Endothelial cell of umbilical vein (primary cell): ENCODE measurements around the gene CACNG4. TPM values are rescaled to one million over a fixed set of nuclear protein-coding genes. Genes with fewer than 3 reads are reported as not detected.

Source experiments
- BruUV-seq: library from RNA; stranded (reverse); fragments of 400-500 nt; replicated peaks from 2 replicates; lab custom pipeline; 2021; lab: Mats Ljungman, UMichigan
- CTCF ChIA-PET: fragments of 300-600, 350-600 bp; sonication (Branson Sonifier 250); formaldehyde crosslinking; loops from one replicate; lab custom pipeline; 2021; ENCODE audit warnings: antibody characterized with exemption, inconsistent platforms; lab: Charles Lee
- POLR2A ChIA-PET: fragments of 300-600, 350-600 bp; sonication (Branson Sonifier 250); formaldehyde crosslinking; loops from one replicate; lab custom pipeline; 2021; ENCODE audit warnings: antibody characterized with exemption, inconsistent platforms; lab: Charles Lee
- DNase-seq: peaks from one replicate; pipeline ENCODE4 v3.0.0-alpha.2; 2011; ENCODE audit warnings: low read depth, low spot score
- FAIRE-seq: peaks from 2 replicates; lab custom pipeline; 2011; peaks lifted over from hg19 to GRCh38; lab: Jason Lieb, UNC
- H2AFZ ChIP-seq: 2 replicates; pipeline ENCODE4 v1.6.0; 2012; ENCODE audit warnings: low read depth, low read length, control low read depth, inconsistent platforms
- H3K27ac ChIP-seq: 2 replicates; pipeline ENCODE4 v1.5.1; 2011; ENCODE audit warnings: low read depth, mild to moderate bottlenecking, control low read depth, low read length, moderate library complexity; ENCODE audit not compliant: insufficient read depth
- H3K27me3 ChIP-seq, 2 experiments: 2 replicates each; pipeline versions ENCODE4 v1.6.0 to v1.6.1; 2011; ENCODE audit warnings: low read length in 2 of 2, mixed read lengths in 1 of 2; ENCODE audit not compliant: control insufficient read depth in 2 of 2, insufficient read depth in 2 of 2
- H3K36me3 ChIP-seq, 2 experiments: 2 replicates in 1 of 2; 3 replicates in 1 of 2; pipeline ENCODE4 v1.5.1; 2011; ENCODE audit warnings: low read length in 2 of 2, mild to moderate bottlenecking in 1 of 2, moderate library complexity in 1 of 2; ENCODE audit not compliant: control insufficient read depth in 2 of 2, insufficient read depth in 2 of 2; ENCODE audit errors: extremely low read depth in 1 of 2
- H3K4me1 ChIP-seq: 3 replicates; pipeline ENCODE4 v1.5.1; 2011; ENCODE audit warnings: mild to moderate bottlenecking, low read length; ENCODE audit not compliant: control insufficient read depth, insufficient read depth; ENCODE audit errors: extremely low read depth
- H3K4me2 ChIP-seq: 2 replicates; pipeline ENCODE4 v1.6.1; 2011; ENCODE audit warnings: low read length, control low read depth, mixed read lengths; ENCODE audit not compliant: insufficient read depth
- H3K4me3 ChIP-seq, 3 experiments: fragments of 200-600 bp in 1 of 3; sonication (generic), shearing (Covaris generic) in 1 of 3; replicated peaks in 1 of 3; 2 replicates each; pipeline ENCODE4 v1.5.1; 2011 to 2016; ENCODE audit warnings: control low read depth in 3 of 3, low read length in 3 of 3, mild to moderate bottlenecking in 2 of 3, inconsistent platforms in 1 of 3, low read depth in 1 of 3, moderate library complexity in 1 of 3; ENCODE audit not compliant: insufficient read depth in 1 of 3
- H3K79me2 ChIP-seq: 2 replicates; pipeline ENCODE4 v1.6.0; 2012; ENCODE audit warnings: low read length, inconsistent platforms; ENCODE audit not compliant: control insufficient read depth, insufficient read depth
- H3K9ac ChIP-seq: replicated peaks from 2 replicates; pipeline ENCODE3; 2011; ENCODE audit warnings: low read length, control low read depth; ENCODE audit not compliant: insufficient read depth; ENCODE audit errors: extremely low read depth
- H3K9me1 ChIP-seq: replicated peaks from 3 replicates; pipeline ENCODE4 v1.6.0; 2011; ENCODE audit warnings: mild to moderate bottlenecking, low read length; ENCODE audit not compliant: control insufficient read depth, insufficient read depth; ENCODE audit errors: extremely low read depth
- H3K9me3 ChIP-seq: replicated peaks from 2 replicates; pipeline ENCODE4 v1.5.1; 2012; ENCODE audit warnings: low read length, inconsistent platforms; ENCODE audit not compliant: control insufficient read depth, insufficient read depth
- H4K20me1 ChIP-seq: replicated peaks from 2 replicates; pipeline ENCODE3; 2011; ENCODE audit warnings: mild to moderate bottlenecking, low read length; ENCODE audit not compliant: control insufficient read depth, insufficient read depth; ENCODE audit errors: extremely low read depth
- FOS ChIP-seq: IDR thresholded peaks from 2 replicates; pipeline ENCODE4 v1.6.1; 2011; ENCODE audit warnings: mild to moderate bottlenecking, low read length, moderate library complexity, borderline replicate concordance; ENCODE audit not compliant: insufficient read depth
- GATA2 ChIP-seq: IDR thresholded peaks from 2 replicates; pipeline ENCODE4 v1.7.0; 2011; ENCODE audit warnings: low read depth, mild to moderate bottlenecking, moderate library complexity, mixed read lengths, low read length; ENCODE audit not compliant: insufficient read length, insufficient read depth
- JUN ChIP-seq: IDR thresholded peaks from 2 replicates; pipeline ENCODE4 v1.6.1; 2011; ENCODE audit warnings: borderline replicate concordance, low read depth; ENCODE audit not compliant: insufficient read length, insufficient read depth
- MAX ChIP-seq: IDR thresholded peaks from 2 replicates; pipeline ENCODE4 v1.6.1; 2011; ENCODE audit not compliant: insufficient read depth, insufficient read length
- MYC ChIP-seq: IDR thresholded peaks from one replicate; pipeline ENCODE4 v1.6.1; 2011; ENCODE audit warnings: mild to moderate bottlenecking, low read depth, low read length
- POLR2A ChIP-seq: IDR thresholded peaks from 2 replicates; pipeline ENCODE4 v1.6.1; 2012; ENCODE audit warnings: low read depth, mild to moderate bottlenecking, control low read depth, low read length
- POLR2AphosphoS5 ChIP-seq: IDR thresholded peaks from 2 replicates; pipeline ENCODE4 v1.6.1; 2012; ENCODE audit warnings: low read depth, mild to moderate bottlenecking, control low read depth, low read length, moderate library complexity; ENCODE audit not compliant: insufficient read depth
- dilution Hi-C: fragments of 300-500 bp; cut with MboI; formaldehyde crosslinking; loops from one replicate; pipeline ENCODE4 v1.15.0; 2019; ENCODE audit warnings: low sequenced_read_pairs; ENCODE audit not compliant: extremely low pct_ligation_motif_present
- intact Hi-C: fragments of 100-400 bp; cut with micrococcal nuclease; formaldehyde crosslinking; loops from one replicate; pipeline ENCODE4 v1.10.0; 2022
- polyA plus RNA-seq, 4 experiments: library from polyadenylated mRNA; depleted of rRNA in 3 of 4; stranded (reverse) in 3 of 4; unstranded in 1 of 4; fragments of >200 nt; gene quantifications; 2 replicates each; pipeline versions ENCODE4 v1.2.1 to v1.2.3, GENCODE V29; 2011 to 2012; ENCODE audit warnings: missing spikeins in 1 of 4
- total RNA-seq: library from RNA; stranded (reverse); gene quantifications from 2 replicates; pipeline ENCODE4 v1.2.3, GENCODE V29; 2021
- TF ChIP-seq, protein P1 (sequence below), 2 donors: IDR thresholded peaks; 1 replicate in 1 of 2; 2 replicates in 1 of 2; pipeline ENCODE4 v1.5.1; 2011; ENCODE audit warnings: low read length in 2 of 2, mild to moderate bottlenecking in 2 of 2, moderate library complexity in 2 of 2, control low read depth in 1 of 2, inconsistent platforms in 1 of 2, low read depth in 1 of 2; ENCODE audit not compliant: insufficient read depth in 1 of 2; ENCODE audit errors: extremely low read depth in 1 of 2

The CACNG4 gene
- total and polyA plus RNA-seq, 2 donors (not counting 3 experiments of a cell fraction or from before 2014, with no cell fraction given): not detected

- ChIA-PET CTCF (no interaction called here), POLR2A (no interaction called here)
- BruUV-seq: no TSS peak
- DNase-seq: no peak
- no peak for FAIRE-seq
- Histone ChIP-seq H3K4me1 (no peaks in the 10 kb centered on the region), H3K9ac (no peak overlapping the region), H2AFZ (no peak overlapping the region), H3K79me2 (no peaks in the 10 kb centered on the region), H3K9me3 (no peaks in the 10 kb centered on the region), H3K4me3 (no peak overlapping the region), H3K27ac (no peak overlapping the region), H3K27me3 (no peaks in the 10 kb centered on the region), H4K20me1 (no peaks in the 10 kb centered on the region), H3K9me1 (no peaks in the 10 kb centered on the region), H3K36me3 (no peaks in the 10 kb centered on the region), H3K4me2 (no peak overlapping the region)
- intact Hi-C loops (no loop called here), dilution Hi-C loops (no loop called here)
- no peak for TF ChIP-seq GATA2
- TF ChIP-seq JUN: no peak
These were observed 60.2 kb downstream of the CACNG4 start for GRCh38 chr17:67024736-67025135.

- Histone ChIP-seq H3K27ac (no peak overlapping the region), H3K9me3 (no peaks in the 10 kb centered on the region), H4K20me1 (no peaks in the 10 kb centered on the region), H3K36me3 (no peaks in the 10 kb centered on the region), H3K4me1 (no peaks in the 10 kb centered on the region), H2AFZ (no peak overlapping the region), H3K9me1 (no peaks in the 10 kb centered on the region), H3K79me2 (no peaks in the 10 kb centered on the region), H3K4me3 (no peak overlapping the region), H3K9ac (no peak overlapping the region), H3K27me3 (no peaks in the 10 kb centered on the region), H3K4me2 (no peak overlapping the region)
- TF ChIP-seq FOS: no peak
- no peak for TF ChIP-seq GATA2
- TF ChIP-seq POLR2AphosphoS5: no peak
- TF ChIP-seq, protein P1, sequence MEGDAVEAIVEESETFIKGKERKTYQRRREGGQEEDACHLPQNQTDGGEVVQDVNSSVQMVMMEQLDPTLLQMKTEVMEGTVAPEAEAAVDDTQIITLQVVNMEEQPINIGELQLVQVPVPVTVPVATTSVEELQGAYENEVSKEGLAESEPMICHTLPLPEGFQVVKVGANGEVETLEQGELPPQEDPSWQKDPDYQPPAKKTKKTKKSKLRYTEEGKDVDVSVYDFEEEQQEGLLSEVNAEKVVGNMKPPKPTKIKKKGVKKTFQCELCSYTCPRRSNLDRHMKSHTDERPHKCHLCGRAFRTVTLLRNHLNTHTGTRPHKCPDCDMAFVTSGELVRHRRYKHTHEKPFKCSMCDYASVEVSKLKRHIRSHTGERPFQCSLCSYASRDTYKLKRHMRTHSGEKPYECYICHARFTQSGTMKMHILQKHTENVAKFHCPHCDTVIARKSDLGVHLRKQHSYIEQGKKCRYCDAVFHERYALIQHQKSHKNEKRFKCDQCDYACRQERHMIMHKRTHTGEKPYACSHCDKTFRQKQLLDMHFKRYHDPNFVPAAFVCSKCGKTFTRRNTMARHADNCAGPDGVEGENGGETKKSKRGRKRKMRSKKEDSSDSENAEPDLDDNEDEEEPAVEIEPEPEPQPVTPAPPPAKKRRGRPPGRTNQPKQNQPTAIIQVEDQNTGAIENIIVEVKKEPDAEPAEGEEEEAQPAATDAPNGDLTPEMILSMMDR (IDR thresholded peaks at IDR 0.05; ENCODE audit: extremely low read depth in 1 of 2, insufficient read depth in 1 of 2, low read depth in 1 of 2, low read length in 2 of 2): no peak
- TF ChIP-seq MYC: no peak
- TF ChIP-seq MAX: no peak
- no peak for TF ChIP-seq POLR2A
- TF ChIP-seq JUN: no peak
- CTCF ChIA-PET: no interaction called here
- no TSS peak for BruUV-seq
- POLR2A ChIA-PET: no interaction called here
- DNase-seq: no peak
- FAIRE-seq: no peak
- intact Hi-C loops: no loop called here
- dilution Hi-C loops: no loop called here
These were observed 60.8 kb downstream of the CACNG4 start for GRCh38 chr17:67025216-67025792.
